ENCODE measurements around the gene SLC6A17. TPM values are rescaled to one million over a fixed set of nuclear protein-coding genes. Genes with fewer than 3 reads are reported as not detected.

SLC6A17 gene
- total and polyA plus RNA-seq, 2 experiments from 2014 or later: 0.03 to 0.17 TPM

DNA sequence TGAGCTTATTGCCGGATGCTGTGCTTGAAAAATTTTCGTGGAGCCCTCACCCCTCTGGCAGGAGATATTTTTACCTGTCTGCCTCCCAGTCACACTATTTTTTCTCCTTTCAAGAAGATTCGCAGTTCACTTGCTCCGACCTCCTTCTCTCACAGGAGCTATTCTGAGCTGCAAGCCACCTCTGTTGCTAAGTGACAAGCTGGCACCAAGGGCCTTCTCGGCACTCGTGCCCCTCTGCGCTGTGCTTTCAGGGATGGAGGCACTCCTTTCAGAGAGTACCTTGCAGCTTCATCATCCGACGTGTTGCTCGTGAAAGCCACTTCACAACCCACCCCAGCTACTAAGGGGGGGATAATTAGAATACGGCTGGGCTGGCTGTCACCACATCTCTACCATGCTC, 11.6 kb downstream of the SLC6A17 start (continued):
- TF ChIP-seq, protein P1, sequence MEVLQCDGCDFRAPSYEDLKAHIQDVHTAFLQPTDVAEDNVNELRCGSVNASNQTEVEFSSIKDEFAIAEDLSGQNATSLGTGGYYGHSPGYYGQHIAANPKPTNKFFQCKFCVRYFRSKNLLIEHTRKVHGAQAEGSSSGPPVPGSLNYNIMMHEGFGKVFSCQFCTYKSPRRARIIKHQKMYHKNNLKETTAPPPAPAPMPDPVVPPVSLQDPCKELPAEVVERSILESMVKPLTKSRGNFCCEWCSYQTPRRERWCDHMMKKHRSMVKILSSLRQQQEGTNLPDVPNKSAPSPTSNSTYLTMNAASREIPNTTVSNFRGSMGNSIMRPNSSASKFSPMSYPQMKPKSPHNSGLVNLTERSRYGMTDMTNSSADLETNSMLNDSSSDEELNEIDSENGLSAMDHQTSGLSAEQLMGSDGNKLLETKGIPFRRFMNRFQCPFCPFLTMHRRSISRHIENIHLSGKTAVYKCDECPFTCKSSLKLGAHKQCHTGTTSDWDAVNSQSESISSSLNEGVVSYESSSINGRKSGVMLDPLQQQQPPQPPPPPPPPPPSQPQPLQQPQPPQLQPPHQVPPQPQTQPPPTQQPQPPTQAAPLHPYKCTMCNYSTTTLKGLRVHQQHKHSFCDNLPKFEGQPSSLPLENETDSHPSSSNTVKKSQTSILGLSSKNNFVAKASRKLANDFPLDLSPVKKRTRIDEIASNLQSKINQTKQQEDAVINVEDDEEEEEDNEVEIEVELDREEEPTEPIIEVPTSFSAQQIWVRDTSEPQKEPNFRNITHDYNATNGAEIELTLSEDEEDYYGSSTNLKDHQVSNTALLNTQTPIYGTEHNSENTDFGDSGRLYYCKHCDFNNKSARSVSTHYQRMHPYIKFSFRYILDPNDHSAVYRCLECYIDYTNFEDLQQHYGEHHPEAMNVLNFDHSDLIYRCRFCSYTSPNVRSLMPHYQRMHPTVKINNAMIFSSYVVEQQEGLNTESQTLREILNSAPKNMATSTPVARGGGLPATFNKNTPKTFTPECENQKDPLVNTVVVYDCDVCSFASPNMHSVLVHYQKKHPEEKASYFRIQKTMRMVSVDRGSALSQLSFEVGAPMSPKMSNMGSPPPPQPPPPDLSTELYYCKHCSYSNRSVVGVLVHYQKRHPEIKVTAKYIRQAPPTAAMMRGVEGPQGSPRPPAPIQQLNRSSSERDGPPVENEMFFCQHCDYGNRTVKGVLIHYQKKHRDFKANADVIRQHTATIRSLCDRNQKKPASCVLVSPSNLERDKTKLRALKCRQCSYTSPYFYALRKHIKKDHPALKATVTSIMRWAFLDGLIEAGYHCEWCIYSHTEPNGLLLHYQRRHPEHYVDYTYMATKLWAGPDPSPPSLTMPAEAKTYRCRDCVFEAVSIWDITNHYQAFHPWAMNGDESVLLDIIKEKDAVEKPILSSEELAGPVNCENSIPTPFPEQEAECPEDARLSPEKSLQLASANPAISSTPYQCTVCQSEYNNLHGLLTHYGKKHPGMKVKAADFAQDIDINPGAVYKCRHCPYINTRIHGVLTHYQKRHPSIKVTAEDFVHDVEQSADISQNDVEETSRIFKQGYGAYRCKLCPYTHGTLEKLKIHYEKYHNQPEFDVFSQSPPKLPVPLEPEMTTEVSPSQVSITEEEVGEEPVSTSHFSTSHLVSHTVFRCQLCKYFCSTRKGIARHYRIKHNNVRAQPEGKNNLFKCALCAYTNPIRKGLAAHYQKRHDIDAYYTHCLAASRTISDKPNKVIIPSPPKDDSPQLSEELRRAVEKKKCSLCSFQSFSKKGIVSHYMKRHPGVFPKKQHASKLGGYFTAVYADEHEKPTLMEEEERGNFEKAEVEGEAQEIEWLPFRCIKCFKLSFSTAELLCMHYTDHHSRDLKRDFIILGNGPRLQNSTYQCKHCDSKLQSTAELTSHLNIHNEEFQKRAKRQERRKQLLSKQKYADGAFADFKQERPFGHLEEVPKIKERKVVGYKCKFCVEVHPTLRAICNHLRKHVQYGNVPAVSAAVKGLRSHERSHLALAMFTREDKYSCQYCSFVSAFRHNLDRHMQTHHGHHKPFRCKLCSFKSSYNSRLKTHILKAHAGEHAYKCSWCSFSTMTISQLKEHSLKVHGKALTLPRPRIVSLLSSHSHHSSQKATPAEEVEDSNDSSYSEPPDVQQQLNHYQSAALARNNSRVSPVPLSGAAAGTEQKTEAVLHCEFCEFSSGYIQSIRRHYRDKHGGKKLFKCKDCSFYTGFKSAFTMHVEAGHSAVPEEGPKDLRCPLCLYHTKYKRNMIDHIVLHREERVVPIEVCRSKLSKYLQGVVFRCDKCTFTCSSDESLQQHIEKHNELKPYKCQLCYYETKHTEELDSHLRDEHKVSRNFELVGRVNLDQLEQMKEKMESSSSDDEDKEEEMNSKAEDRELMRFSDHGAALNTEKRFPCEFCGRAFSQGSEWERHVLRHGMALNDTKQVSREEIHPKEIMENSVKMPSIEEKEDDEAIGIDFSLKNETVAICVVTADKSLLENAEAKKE (CRISPR knock-in tag; IDR thresholded peaks at IDR 0.05): no peak
- no peak for TF ChIP-seq EZH2phosphoT487 (IDR thresholded peaks at IDR 0.05; ENCODE audit: unreplicated experiment)
- no peak for TF ChIP-seq STAT1 (IDR thresholded peaks at IDR 0.05; ENCODE audit: unreplicated experiment)
- no peak for TF ChIP-seq NANOG (IDR thresholded peaks at IDR 0.05; ENCODE audit: borderline replicate concordance)
- TF ChIP-seq JUNB (IDR thresholded peaks at IDR 0.05; ENCODE audit: unreplicated experiment): no peak

DNA sequence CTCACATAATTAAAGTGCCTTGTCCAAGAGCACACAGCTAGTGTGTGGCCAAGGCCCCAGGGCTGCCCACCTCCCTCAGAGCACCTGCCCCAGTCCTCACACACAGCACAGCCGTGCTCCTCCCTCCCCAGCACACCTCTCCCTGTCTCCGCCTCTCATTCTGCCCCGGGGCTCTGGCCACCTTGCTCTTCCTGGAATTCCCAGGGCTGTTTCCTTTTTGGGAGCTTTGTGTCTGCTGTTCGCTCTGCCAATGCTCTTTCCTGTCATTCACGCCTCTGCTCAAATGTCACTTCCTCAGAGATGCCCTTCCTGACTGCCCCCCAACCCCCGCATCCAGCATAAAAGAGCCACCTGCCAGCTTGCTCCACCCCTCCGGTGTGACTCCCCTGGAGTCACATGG, 13.3 kb downstream of the SLC6A17 start:
- Histone ChIP-seq H3K79me2 (replicated peaks; ENCODE audit: insufficient read depth) (no peaks in the 10 kb centered on the region), H3K36me3 (ENCODE audit: insufficient read depth) (no peaks in the 10 kb centered on the region), H3K4me1 (ENCODE audit: insufficient read depth) (no peaks in the 10 kb centered on the region), H3K9me2 (ENCODE audit: insufficient read depth) (0 out of 2 replicates have a peak, but pooled peaks cover 4% of the 10 kb centered on the region), H3K27ac (ENCODE audit: low read depth) (no peak overlapping the region), H3F3A (replicated peaks; ENCODE audit: low read depth) (no peaks in the 10 kb centered on the region), H3K27me3 (ENCODE audit: insufficient read depth) (no peaks in the 10 kb centered on the region), H4K20me1 (replicated peaks; ENCODE audit: insufficient read depth) (no peaks in the 10 kb centered on the region), H3K4me2 (no peak overlapping the region), H2AFZ (no peak overlapping the region), H3K4me3 (no peak overlapping the region)
- H3K36me3 Mint-ChIP-seq (ENCODE audit: low read depth): no peaks in the 10 kb centered on the region
- H3K27me3 Mint-ChIP-seq (ENCODE audit: insufficient read depth, low read depth, poor library complexity): peaks cover 6% of the 10 kb centered on the region
- ATAC-seq (0 out of 3 replicates have a peak, but pooled peaks have one; percentile 23), DNase-seq (ENCODE audit: low spot score) (peak; percentile 11)
- H3K4me1 Mint-ChIP-seq: peaks cover 5% of the 10 kb centered on the region
- H3K27ac Mint-ChIP-seq: no peak overlapping the region
- no peak overlapping the region for H3K4me3 Mint-ChIP-seq
- H3K9me3 Mint-ChIP-seq: no peaks in the 10 kb centered on the region
- TF ChIP-seq EZH2 (IDR thresholded peaks at IDR 0.05; ENCODE audit: low read depth, unreplicated experiment) (no peak), CREB1 (CRISPR knock-in tag; IDR thresholded peaks at IDR 0.05; ENCODE audit: low read depth) (no peak)
- TF ChIP-seq, protein P2, sequence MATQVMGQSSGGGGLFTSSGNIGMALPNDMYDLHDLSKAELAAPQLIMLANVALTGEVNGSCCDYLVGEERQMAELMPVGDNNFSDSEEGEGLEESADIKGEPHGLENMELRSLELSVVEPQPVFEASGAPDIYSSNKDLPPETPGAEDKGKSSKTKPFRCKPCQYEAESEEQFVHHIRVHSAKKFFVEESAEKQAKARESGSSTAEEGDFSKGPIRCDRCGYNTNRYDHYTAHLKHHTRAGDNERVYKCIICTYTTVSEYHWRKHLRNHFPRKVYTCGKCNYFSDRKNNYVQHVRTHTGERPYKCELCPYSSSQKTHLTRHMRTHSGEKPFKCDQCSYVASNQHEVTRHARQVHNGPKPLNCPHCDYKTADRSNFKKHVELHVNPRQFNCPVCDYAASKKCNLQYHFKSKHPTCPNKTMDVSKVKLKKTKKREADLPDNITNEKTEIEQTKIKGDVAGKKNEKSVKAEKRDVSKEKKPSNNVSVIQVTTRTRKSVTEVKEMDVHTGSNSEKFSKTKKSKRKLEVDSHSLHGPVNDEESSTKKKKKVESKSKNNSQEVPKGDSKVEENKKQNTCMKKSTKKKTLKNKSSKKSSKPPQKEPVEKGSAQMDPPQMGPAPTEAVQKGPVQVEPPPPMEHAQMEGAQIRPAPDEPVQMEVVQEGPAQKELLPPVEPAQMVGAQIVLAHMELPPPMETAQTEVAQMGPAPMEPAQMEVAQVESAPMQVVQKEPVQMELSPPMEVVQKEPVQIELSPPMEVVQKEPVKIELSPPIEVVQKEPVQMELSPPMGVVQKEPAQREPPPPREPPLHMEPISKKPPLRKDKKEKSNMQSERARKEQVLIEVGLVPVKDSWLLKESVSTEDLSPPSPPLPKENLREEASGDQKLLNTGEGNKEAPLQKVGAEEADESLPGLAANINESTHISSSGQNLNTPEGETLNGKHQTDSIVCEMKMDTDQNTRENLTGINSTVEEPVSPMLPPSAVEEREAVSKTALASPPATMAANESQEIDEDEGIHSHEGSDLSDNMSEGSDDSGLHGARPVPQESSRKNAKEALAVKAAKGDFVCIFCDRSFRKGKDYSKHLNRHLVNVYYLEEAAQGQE (IDR thresholded peaks at IDR 0.05; ENCODE audit: unreplicated experiment): no peak

Measured in GM23338 (cell line).